ENCODE measurements around the gene SPN.

- no peak for TF ChIP-seq EZH2phosphoT487 (IDR thresholded peaks at IDR 0.05; ENCODE audit: insufficient read depth, low read depth)
- no peak for TF ChIP-seq EZH2 (IDR thresholded peaks at IDR 0.05; ENCODE audit: insufficient read depth, poor library complexity, severe bottlenecking)
Observed at GRCh38 chr16:29694384-29695195, 31.5 kb downstream of the SPN start.
